Kidney (tissue), 14 donors: Measurements from ENCODE around the gene PSPN. TPM values are rescaled to one million over a fixed set of nuclear protein-coding genes. Genes with fewer than 3 reads are reported as not detected.

Experiments
- DNase-seq, 5 donors: peaks; one replicate each; pipeline ENCODE4 v3.0.0-alpha.2; 2013 to 2020
- FAIRE-seq: peaks from 2 replicates; lab custom pipeline; 2012; peaks lifted over from hg19 to GRCh38; lab: Jason Lieb, UNC
- H3K27ac ChIP-seq, 2 donors: one replicate each; pipeline ENCODE4 v1.7.0; 2013; ENCODE audit warnings: low read depth in 2 of 2, low read length in 2 of 2, inconsistent platforms in 1 of 2
- H3K27me3 ChIP-seq: one replicate; pipeline ENCODE4 v1.7.1; 2013; ENCODE audit warnings: low read length, inconsistent platforms; ENCODE audit not compliant: control insufficient read depth, insufficient read depth
- H3K36me3 ChIP-seq, 3 donors: one replicate each; pipeline versions ENCODE4 v1.7.0 to v1.7.1; 2013; ENCODE audit warnings: low read length in 3 of 3, control low read depth in 1 of 3, inconsistent platforms in 1 of 3; ENCODE audit not compliant: insufficient read depth in 3 of 3, control insufficient read depth in 2 of 3
- H3K4me1 ChIP-seq, 3 donors: one replicate each; pipeline versions ENCODE4 v1.7.0 to v1.7.1; 2013; ENCODE audit warnings: low read length in 3 of 3, inconsistent platforms in 1 of 3, low read depth in 1 of 3; ENCODE audit not compliant: control insufficient read depth in 2 of 3, insufficient read depth in 2 of 3
- H3K4me3 ChIP-seq, 3 donors: one replicate each; pipeline versions ENCODE4 v1.7.0 to v1.8.1; 2013; ENCODE audit warnings: low read length in 3 of 3, control low read depth in 1 of 3, inconsistent platforms in 1 of 3
- H3K9ac ChIP-seq, 3 donors: one replicate each; pipeline versions ENCODE4 v1.7.0 to v1.7.1; 2013; ENCODE audit warnings: low read length in 3 of 3, control low read depth in 1 of 3, inconsistent platforms in 1 of 3
- H3K9me3 ChIP-seq, 3 donors: one replicate each; pipeline versions ENCODE4 v1.7.0 to v1.7.1; 2013; ENCODE audit warnings: low read length in 3 of 3, control low read depth in 1 of 3, inconsistent platforms in 1 of 3; ENCODE audit not compliant: control insufficient read depth in 2 of 3, insufficient read depth in 1 of 3
- intact Hi-C: fragments of 100-400 bp; cut with DNase I; formaldehyde crosslinking; loops from one replicate; pipeline ENCODE4 v1.11.1; 2022
- polyA plus RNA-seq: library from polyadenylated mRNA; stranded (reverse); fragments of 350-450 nt; fragmentation: Illumina TruSeq; extraction: RNeasy Lipid Tissue Mini Kit (QIAGEN cat#74804); gene quantifications from one replicate; pipeline ENCODE4 v1.2.3, GENCODE V29; 2014; ENCODE audit warnings: low read depth, low replicate concordance; ENCODE audit not compliant: insufficient read depth
- total RNA-seq: library from RNA; stranded (reverse); fragmentation: NEBNext Ultra II Directional; extraction: Animal tissue kit (Norgen Biotek cat#: 25700); gene quantifications from one replicate; pipeline ENCODE4 v1.2.1, GENCODE V29; 2021
- TF ChIP-seq, protein P1 (sequence below): IDR thresholded peaks from 3 replicates; pipeline ENCODE4 v1.5.1; 2012; ENCODE audit warnings: mild to moderate bottlenecking, moderate library complexity, borderline replicate concordance; ENCODE audit not compliant: insufficient read depth; ENCODE audit errors: extremely low read depth
- donor health status: control.
- donor health status: control.
- donor health status: control.
- donor health status: control.
- donor health status: control.
- donor health status: DM: yes; HTN: yes; CAD: no.
- donor health status: Normal renal cell carcinoma (clear cell type).

Gene PSPN
- total and polyA plus RNA-seq, 2 donors from 2014 or later, result 1.9 to 2.0 TPM

DNA sequence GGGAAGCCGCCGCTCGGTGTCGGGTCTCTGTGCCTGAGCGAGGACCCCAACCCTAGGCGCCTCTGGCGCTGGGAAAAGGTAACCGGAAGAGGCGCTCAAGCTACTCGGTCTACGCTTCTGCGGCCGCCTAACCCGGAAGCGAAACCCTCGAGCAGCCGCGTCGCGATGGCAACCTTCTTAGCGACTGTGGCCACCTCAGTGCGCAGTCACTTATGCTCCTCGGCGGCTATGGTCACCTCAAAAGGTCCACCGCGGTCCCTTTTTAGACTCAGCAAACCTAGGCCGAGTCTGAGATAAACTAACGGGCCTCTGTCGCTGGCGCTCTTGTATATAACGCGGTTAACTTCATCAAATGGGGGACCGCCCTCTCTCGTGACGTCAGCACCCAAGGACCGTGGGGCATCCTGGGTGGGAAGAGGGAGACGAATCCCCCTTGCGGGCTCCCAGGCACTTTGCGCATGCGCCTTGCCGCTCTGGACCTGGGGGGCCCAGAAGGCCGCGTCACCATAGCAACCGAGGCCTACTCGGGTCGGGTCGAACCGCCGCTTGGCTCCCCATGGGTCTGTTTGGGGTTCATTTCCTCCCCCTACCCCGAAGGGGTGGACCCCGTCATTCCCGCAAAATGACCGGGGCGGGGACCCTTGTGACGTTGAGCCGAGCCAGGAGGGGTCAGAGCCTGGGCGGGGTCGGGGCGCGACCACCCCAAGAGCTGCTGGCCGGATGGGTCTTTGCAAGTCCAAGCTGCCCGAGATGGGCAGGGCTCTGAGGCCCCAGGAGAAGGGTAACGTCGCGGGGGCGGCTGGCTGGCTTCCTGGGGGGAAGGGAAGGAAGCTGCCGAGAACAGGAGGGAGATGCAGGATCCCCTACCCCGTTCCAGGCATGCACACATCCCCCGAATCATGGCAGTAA lies 17.6 kb upstream of the PSPN start, which contains the start of gene GTF2F1:
Gene GTF2F1 (minus strand): TSS at position 91 of the 909 bp plus-strand sequence. CDS start 169 bp downstream, outside the sequence.
- no peaks in the 10 kb centered on the region for H3K9me3 ChIP-seq
- H3K9ac ChIP-seq, result peak within 1 kb of the TSS; percentile 80 to 96 (median 82)
- H3K27me3 ChIP-seq, result no peaks in the 10 kb centered on the region
- H3K27ac ChIP-seq, result peak within 1 kb of the TSS; percentile 96 to 97
- H3K36me3 ChIP-seq, result peaks cover 1 to 20% (median 7%) of the 10 kb centered on the region in 3 donors
- TF ChIP-seq, protein P1, sequence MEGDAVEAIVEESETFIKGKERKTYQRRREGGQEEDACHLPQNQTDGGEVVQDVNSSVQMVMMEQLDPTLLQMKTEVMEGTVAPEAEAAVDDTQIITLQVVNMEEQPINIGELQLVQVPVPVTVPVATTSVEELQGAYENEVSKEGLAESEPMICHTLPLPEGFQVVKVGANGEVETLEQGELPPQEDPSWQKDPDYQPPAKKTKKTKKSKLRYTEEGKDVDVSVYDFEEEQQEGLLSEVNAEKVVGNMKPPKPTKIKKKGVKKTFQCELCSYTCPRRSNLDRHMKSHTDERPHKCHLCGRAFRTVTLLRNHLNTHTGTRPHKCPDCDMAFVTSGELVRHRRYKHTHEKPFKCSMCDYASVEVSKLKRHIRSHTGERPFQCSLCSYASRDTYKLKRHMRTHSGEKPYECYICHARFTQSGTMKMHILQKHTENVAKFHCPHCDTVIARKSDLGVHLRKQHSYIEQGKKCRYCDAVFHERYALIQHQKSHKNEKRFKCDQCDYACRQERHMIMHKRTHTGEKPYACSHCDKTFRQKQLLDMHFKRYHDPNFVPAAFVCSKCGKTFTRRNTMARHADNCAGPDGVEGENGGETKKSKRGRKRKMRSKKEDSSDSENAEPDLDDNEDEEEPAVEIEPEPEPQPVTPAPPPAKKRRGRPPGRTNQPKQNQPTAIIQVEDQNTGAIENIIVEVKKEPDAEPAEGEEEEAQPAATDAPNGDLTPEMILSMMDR, result no peak
- H3K4me3 ChIP-seq, result peak within 1 kb of the TSS; percentile 90 to 97 (median 95)
- peak; percentile 97 to 99 (median 98) for DNase-seq
- FAIRE-seq, result no peak
- intact Hi-C loops, result no loop called here
- peaks cover 0 to 16% (median 14%) of the 10 kb centered on the region in 3 donors for H3K4me1 ChIP-seq

DNA sequence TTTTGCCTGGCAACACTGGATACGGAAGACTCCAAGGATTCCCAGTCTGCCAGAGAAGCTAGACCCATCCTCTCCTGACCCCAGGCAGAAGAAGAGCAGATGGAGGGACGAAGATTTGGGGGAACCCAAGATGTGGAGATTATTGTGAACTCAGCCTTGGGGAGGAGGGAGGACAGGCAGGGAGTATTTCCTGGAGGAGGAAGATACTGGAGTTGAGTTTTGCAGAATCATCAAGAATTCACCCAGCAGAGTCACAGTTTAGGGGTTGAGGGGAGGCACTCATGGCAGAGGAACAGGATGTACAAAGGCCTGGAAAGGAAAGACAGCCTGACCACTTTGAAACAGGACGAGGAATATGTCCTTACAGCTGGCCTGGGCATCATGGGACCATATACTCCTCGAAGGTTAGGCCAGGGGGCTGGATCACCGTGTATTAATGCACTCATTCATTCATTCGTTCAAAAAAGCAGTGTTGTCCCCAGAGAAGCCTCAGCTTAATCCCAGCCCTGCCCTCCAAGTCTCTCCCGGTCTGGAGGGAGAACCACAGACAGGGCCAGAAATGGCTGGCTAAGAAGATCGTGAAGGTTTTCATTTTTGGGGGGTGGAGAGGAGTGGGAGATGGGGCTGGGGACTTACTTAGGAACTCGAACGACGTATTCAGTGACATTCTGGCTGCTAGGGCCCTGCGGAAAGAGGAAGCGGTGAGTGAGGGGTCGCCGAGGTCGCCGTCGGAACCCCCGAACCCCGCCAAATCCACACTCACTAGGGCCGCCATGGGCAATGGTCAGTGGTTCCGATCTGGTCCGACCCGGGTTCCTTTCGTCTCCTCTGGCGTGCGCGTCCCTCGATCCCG lies 16.7 kb upstream of the PSPN start:
- intact Hi-C loops, result no loop called here
- H3K27me3 ChIP-seq, result no peaks in the 10 kb centered on the region
- DNase-seq, result no peak
- peak overlapping the region; percentile 80 to 96 (median 82) for H3K9ac ChIP-seq
- FAIRE-seq, result no peak
- peak overlapping the region; percentile 90 to 97 (median 95) for H3K4me3 ChIP-seq
- peaks cover 3 to 24% (median 10%) of the 10 kb centered on the region in 3 donors for H3K36me3 ChIP-seq
- peak overlapping the region; percentile 96 to 97 for H3K27ac ChIP-seq
- no peaks in the 10 kb centered on the region for H3K9me3 ChIP-seq
- TF ChIP-seq, protein P1, result no peak
- peaks cover 0 to 16% (median 14%) of the 10 kb centered on the region in 3 donors for H3K4me1 ChIP-seq

DNA sequence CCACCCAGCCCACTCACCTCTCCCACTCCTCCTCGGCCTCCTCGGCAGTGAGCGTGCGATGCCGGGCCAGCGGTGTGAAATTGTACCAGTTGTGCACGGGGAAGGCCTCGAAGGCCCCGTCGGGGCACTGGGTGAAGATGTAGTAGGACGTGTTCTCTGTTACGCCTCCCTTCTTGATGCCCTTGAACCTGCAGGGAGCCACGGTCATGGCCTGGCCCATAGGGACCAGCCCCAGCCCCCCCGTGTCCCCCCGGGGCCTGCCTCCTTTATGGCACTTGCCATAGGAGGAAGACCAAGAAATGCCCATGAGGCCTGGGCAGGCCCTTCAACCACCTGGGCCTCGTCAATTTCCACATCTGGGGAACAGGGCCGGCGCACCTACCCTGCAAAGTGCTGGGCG lies 11.6 kb upstream of the PSPN start:
- Histone ChIP-seq H3K27me3 (no peaks in the 10 kb centered on the region), H3K9ac (no peak overlapping the region), H3K36me3 (peaks cover 3 to 45% (median 17%) of the 10 kb centered on the region in 3 donors), H3K9me3 (no peaks in the 10 kb centered on the region), H3K4me1 (peaks cover 0 to 9% (median 6%) of the 10 kb centered on the region in 3 donors), H3K4me3 (no peak overlapping the region), H3K27ac (no peak overlapping the region)
- FAIRE-seq (no peak), DNase-seq (no peak)
- intact Hi-C loops, result no loop called here
- TF ChIP-seq, protein P1, result no peak
